ENCODE data around the gene NFKBIA.
"Not testable (repeated sequence)": the region's sequence is repeated elsewhere in the genome, so short reads cannot be mapped to it uniquely, and the experiment has no call there.

NFKBIA gene

DNA sequence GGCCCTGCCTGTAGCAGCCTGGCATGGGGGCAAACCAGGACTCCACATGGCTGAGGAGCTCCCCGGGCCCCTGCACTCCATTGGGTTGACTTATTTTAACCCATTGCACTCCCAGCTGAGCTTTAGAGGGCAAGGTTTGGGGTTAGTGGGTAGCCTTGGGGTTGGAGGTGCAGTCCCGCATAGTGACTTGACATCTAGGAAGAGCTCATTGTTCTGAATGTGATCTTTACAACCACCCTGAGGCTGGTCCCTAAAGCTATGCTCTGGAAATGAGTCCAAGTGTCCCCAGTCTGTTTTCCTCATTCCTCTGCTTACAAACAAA lies 36.4 kb downstream of the NFKBIA start:
- no peak for DNase-seq (ENCODE audit: low read depth)

DNA sequence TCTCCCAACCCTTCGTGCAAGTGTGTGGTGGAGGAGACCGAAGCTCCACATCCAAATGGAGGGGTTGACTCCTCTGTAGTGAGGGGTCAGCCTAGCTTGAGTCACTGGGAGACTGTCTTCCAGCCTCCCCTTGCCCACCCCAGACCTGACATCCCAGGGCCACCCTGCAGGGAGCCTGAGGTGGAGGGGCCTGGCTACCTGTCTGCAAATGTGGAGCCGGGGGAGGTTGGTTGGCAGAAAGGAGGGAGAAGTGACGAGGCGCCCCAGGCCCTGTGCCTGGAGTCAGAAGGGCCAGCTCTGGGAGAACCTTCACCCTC lies 37.5 kb downstream of the NFKBIA start:
- DNase-seq (ENCODE audit: low read depth): no peak

DNA sequence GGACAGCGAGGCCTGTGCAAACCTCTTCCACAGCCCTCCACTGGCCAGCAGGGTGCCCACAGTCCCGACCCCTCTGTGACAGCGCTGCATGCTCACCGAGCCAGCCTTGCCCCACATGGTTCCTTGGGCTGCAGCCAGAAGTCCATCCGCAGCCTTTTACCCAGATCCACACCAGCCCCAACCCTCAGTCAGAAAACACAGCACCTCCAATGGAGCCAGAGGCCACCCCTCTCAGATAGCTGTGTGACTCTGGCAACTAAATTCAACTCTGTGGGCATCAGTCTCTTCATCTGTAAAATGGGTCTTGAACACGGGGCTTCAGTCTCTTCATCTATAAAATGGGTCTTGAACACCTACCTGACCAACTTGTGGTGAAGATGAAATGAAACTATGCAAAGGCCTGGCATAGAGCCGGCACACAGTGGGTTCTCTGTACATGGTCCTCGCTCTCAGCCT lies 38.0 kb downstream of the NFKBIA start:
- DNase-seq (ENCODE audit: low read depth): no peak

DNA sequence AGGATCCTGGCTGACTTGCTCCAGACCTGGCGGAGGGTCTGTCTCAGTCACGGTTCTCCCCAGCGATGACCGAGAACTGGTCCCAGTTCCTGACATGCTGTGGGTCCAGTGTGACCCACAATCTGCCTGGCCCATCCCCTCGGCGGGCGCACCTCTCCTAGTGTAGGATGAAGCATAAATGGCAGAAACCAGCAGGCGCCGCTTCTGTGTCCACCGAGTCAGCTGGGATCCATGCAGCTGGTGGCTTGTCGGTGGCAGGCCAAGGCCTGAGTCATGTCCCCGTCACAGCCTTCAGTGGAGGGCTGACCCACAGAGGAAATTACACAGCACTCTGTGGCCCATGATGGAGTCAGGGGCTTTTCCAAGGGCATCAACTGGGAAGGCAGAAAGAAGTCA lies 38.5 kb downstream of the NFKBIA start:
- no peak for DNase-seq (ENCODE audit: low read depth)

DNA sequence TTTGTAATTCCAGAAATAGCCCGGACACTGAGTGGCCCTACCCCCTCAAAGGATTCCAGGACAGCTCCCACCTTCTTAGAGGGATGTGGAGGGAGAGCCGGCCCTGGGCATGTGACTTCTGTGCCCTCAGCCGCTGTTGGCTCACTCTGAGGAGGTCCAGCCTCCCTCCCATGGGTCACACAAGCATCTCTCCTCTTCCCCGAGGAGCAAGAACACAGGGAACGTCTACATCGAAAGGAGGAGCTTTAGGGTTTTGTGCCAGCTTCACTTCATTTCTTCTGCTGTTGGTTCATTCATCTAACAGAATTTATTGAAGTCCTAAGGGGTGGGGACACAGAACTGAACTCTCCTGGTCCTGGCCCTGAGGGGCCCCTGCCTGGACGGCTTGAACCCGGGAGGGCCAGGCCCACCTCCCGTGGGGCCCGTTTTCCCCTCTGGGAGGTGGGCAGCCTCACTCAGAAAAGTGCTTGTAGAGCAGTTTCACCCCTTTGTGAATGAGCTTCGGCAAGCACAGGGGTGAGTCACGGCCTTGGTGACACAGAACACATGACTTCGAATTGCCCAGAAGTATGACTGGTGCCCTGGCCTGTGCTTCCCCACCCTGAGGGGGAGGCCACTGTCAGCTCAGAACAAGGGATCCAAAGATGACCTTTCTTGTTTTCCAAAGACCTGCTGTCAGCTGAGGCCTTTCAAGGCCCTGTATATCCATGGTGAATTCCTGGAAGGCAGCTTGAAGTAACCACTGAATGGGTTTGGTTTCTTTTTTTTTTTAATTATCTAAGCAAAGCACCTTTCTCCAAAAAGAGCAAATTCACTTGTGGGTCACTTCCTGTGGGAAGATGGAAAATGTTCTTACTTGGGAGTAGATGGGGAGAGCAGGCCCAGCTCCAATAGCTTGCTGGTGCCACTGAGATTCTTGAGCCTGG lies 39.2 kb downstream of the NFKBIA start:
- DNase-seq (ENCODE audit: low read depth): peak; percentile 84

DNA sequence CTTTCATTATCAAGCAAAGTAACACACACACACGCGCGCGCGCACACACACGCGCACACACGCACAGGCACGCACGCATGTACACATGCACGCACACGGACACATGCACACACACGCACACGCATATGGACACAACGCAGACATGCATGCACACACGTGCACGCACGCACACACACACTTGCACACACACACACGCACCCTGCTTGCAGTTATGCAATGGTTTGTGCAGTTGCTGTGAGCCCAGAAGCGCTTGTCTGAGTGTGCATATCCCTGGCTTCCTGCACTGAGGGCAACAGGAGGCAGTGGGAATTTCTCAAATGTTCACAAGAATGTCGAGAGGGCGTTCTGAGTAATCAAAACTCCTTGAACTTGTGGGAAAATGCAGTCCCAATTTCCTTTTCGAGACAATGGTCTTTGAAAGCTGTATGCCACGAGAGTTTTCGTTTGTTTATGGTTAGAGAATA lies 41.6 kb downstream of the NFKBIA start:
- DNase-seq (ENCODE audit: low read depth): no peak

DNA sequence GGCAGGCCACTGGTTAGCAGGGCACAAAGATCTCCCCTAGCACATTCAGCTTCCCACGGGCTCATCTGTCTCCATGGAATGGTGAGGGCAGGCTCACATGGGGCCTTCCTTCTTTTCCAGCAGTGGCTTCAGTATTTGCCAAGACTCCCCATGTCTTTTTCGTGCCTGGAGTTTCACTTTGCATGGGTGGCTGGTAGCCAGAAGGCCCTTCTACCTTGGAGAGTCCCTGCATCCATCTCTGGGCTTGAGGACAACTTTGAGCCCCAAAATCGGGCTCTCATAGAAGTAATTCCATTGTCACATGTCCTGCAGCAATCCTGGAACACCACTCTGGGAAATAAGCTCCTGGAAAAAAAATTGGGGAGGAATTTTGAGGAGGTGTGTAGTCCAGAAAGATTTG lies 42.1 kb downstream of the NFKBIA start:
- DNase-seq (ENCODE audit: low read depth): no peak

DNA sequence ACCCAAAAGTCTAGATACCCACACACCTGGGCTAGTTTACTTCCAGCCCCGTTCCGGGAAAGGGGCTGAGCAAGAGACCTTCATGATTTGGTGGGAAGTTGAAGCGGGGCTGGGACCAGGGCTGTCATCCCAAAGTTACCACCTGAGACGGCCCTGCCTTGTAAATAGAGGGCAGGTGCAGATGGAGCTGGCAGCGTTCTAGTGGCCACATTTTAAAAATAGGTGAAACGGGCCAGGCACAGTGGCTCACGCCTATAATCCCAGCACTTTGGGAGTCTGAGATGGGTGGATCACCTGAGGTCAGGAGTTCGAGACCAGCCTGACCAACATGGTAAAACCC lies 43.4 kb downstream of the NFKBIA start:
- no peak for DNase-seq (ENCODE audit: low read depth)

DNA sequence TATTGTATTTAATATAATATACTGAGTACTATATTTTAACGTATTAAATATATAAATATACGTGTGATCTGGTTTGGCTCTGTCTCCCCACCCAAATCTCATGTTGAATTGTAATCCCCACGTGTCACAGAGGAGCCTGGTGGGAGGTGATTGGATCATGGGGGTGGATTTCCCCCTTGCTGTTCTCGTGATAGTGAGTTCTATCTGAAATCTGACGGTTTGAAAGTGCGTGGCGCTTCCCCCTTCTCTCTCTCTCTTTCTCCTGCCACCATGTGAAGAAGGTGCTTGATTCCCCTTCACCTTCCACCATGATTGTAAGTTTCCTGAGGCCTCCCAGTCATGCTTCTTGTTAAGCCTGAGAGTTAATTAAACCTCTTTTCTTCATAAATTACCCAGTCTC lies 44.9 kb downstream of the NFKBIA start:
- not testable (repeated sequence) for DNase-seq (ENCODE audit: low read depth)

DNA sequence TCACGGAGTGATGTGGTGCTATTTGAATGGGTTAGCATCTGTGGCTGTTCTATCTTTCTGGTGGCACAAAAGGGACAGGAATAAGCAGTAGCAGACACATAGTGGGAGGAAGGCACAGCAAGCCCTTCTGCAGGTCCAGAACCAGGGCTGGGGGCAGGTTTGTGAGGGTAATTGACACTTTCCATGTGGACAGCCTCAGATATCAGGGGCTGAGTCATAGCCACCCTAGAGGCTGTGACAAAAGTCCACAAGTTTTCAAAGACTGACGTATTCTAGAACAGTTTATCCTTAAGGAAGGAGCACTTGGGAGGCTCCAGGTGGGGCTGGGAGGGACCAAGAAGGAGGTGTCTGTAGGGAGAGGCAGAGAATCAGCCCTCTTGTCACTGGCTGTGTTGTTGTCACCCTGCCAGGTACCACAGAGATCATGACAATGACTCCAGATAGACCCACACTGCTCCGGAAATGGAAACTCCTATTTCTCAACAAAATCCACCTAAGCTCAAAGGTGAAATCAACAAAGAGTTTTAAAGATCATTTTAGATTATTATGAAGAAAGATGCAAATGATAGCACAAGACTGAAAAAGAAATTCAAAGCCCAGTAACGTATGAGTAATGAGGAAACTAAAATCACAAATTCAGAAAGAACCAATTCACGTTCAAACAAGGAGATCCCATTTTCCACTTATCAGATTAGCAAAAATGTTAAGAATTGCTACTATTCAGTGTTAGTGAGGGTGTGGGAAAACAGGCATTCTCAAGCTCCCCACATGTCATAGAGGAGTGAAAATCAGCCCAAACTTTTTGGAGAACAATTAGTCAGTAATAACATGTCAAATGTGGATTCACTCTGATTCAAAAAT lies 48.3 kb downstream of the NFKBIA start:
- peak; percentile 50 for DNase-seq (ENCODE audit: low read depth)

DNA sequence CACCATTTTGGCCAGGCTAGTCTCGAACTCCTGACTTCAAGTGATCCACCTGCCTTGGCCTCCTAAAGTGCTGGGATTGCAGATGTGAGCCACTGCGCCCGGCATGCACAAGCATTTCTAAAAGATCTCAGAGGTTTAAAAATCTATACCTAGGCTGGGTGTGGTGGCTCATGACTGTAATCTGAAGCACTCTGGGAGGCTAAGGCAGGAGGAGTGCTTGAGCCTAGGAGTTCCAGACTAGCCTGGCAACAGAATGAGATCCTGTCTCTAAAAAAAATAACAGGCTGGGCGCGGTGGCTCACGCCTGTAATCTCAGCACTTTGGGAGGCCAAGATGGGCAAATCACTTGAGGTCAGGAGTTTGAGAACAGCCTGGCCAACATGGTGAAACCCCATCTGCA lies 49.3 kb downstream of the NFKBIA start:
- not testable (repeated sequence) for DNase-seq (ENCODE audit: low read depth)

DNA sequence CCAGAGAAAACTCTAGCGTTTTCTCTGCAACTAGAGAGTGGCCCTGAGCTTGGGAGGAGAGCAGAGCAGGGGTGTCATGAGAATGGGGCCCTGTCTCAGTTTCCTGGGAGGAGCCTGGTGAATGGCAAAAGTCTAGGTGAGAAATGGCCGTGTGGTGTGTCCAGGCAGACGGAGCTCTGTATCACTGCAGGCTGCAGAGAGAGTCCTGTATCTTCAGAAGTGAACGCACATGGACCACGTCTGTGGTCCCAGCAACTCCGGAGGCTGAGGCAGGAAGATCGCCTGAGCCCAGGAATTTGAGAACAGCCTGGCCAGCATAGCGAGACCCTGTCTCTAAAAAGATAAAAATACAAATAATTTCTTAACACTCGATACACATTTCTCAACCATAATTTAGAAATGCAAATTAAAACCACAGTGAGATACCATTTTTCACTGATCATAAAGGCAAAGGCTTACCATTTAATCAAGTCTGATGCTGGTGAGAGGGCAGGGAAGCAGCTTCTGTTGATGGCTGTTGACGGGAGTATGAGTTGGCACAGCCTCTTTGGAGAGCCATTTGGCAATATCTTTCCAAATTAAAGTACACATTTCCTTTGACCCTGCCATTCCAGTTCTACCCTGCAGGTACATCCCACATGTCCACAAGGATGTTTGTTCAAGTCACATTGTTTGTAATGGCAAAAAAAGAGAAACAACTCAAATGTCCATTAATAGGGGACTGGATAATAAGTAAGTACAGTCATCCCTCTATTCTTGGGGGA lies 51.0 kb downstream of the NFKBIA start:
- DNase-seq (ENCODE audit: low read depth): no peak

DNA sequence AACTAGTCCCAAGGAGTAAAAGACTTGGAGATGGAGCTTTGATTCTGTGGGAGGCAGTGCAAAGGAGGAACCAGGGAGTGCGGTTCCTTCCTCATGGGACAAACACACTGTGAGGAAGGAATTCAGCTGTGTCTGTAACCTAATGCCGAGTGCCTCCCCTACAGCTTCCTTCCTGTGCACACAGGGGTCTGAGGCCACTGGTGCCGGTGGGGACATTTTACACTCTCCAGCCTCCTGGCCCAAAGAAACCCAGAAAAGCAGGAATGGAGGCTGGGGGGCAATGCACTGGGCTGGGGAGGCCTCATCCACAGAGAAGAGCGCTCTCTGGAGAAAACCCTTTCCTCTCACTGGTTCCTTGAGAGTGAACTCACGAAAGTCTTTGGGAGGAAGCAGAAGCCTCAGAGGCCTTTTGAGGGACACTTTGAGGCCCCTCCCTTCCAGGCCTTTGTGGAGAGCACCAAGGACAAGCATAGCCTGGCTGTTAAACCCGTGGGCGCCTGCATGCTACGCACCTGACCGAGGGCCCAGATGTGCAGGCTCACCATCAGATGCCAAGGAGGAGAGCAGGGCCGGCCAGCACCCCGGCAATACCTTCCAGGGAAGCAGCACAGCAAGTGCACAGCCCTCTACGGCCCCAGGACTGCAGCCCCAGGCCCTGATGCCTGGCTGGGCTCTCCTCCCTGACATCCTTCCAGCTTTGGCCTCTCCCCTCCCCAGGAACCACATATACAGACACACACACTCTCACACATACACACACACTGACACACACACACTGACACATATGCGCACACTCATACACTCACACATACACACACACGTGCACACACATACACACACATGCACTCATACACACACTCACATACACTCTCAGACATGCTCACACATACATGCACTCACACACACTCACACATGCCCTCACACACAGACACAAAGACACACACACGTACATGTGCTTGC lies 52.0 kb downstream of the NFKBIA start:
- DNase-seq (ENCODE audit: low read depth): no peak

DNA sequence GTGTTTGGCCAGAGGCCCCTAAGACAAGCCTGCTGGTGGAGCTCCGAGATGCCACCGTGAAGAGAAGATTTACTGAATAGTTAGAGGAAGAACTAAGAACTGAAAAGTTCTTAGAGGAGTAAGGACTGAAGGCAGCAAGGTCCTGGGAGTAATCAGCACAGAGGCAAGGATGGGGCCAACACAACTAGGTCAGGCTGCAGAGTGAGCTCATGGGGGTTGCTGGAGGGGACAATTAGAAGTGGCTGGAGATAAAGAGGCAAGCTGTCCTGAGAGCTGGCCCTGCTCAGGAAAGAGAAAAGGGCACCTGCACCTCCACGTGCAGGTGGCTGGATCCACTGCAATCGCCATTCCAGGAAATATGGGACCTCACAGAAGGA lies 52.7 kb downstream of the NFKBIA start:
- DNase-seq (ENCODE audit: low read depth): no peak
